Brain microvascular endothelial cell (primary cell): ENCODE results near the gene IFT57.

Experiments
- DNase-seq: peaks from one replicate; pipeline ENCODE4 v3.0.0-alpha.2; 2020
- H3K27ac ChIP-seq: fragments of 250-450 bp; sonication (Bioruptor Pico); 2 replicates; pipeline ENCODE4 v1.5.1; 2020; ENCODE audit warnings: mild to moderate bottlenecking, moderate library complexity
- H3K27me3 ChIP-seq: fragments of 250-450 bp; sonication (Bioruptor Pico); replicated peaks from 2 replicates; pipeline ENCODE4 v1.5.1; 2020; ENCODE audit warnings: mild to moderate bottlenecking
- H3K36me3 ChIP-seq: fragments of 250-450 bp; sonication (Bioruptor Pico); replicated peaks from 2 replicates; pipeline ENCODE4 v1.5.1; 2020; ENCODE audit warnings: mild to moderate bottlenecking
- H3K4me3 ChIP-seq: 2 replicates; pipeline ENCODE4 v1.5.1; 2011; ENCODE audit warnings: low read depth, mild to moderate bottlenecking, control low read depth, low read length, moderate library complexity
- CTCF ChIP-seq: IDR thresholded peaks from 2 replicates; pipeline ENCODE4 v1.5.1; 2011; ENCODE audit warnings: low read depth, mild to moderate bottlenecking, moderate library complexity, low read length, control low read depth, inconsistent platforms; ENCODE audit errors: missing control alignments
- in situ Hi-C: cut with HindIII; loops from 2 replicates; pipeline ENCODE4 v1.10.0; 2017; ENCODE audit warnings: low sequenced_read_pairs, low pct_ligation_motif_present

IFT57 gene

GRCh38 chr3:108223928-108224327 lies 1.7 kb upstream of the IFT57 start:
- Histone ChIP-seq H3K27me3 (no peaks in the 10 kb centered on the region), H3K4me3 (no peak overlapping the region), H3K27ac (no peak overlapping the region), H3K36me3 (no peaks in the 10 kb centered on the region)
- no peak for DNase-seq
- no peak for TF ChIP-seq CTCF
- in situ Hi-C loops = no loop called here

- H3K27me3 ChIP-seq = no peaks in the 10 kb centered on the region
- H3K27ac ChIP-seq = peak overlapping the region; percentile 88
- H3K4me3 ChIP-seq = peak overlapping the region; percentile 82
- DNase-seq = no peak
- in situ Hi-C loops = no loop called here
- TF ChIP-seq CTCF = no peak
- H3K36me3 ChIP-seq = no peaks in the 10 kb centered on the region
These were observed 785 bp upstream of the IFT57 start for GRCh38 chr3:108222853-108223565.

GRCh38 chr3:108221393-108221792 lies 831 bp downstream of the IFT57 start:
- TF ChIP-seq CTCF = no peak
- in situ Hi-C loops = no loop called here
- Histone ChIP-seq H3K27ac (peak overlapping the region; percentile 88), H3K27me3 (no peaks in the 10 kb centered on the region), H3K4me3 (peak overlapping the region; percentile 82), H3K36me3 (no peaks in the 10 kb centered on the region)
- no peak for DNase-seq

GRCh38 chr3:108219336-108219735 lies 2.9 kb downstream of the IFT57 start:
- no peak for DNase-seq
- Histone ChIP-seq H3K27me3 (no peaks in the 10 kb centered on the region), H3K27ac (no peak overlapping the region), H3K4me3 (no peak overlapping the region), H3K36me3 (no peaks in the 10 kb centered on the region)
- in situ Hi-C loops = no loop called here
- TF ChIP-seq CTCF = no peak

- no peak for TF ChIP-seq CTCF
- Histone ChIP-seq H3K27me3 (no peaks in the 10 kb centered on the region), H3K27ac (no peak overlapping the region), H3K4me3 (no peak overlapping the region), H3K36me3 (no peaks in the 10 kb centered on the region)
- in situ Hi-C loops = no loop called here
- no peak for DNase-seq
These were observed 3.4 kb downstream of the IFT57 start for GRCh38 chr3:108218811-108219210.

GRCh38 chr3:108215871-108216270 lies 6.4 kb downstream of the IFT57 start:
- no peak for TF ChIP-seq CTCF
- in situ Hi-C loops = no loop called here
- H3K36me3 ChIP-seq = peaks cover 3% of the 10 kb centered on the region

More at GRCh38 chr3:108215871-108216270, 6.4 kb downstream of the IFT57 start:
- Histone ChIP-seq H3K4me3 (no peak overlapping the region), H3K27ac (no peak overlapping the region), H3K27me3 (no peaks in the 10 kb centered on the region)
- DNase-seq = no peak
